Chondrocyte (in vitro differentiated cells): ENCODE results near the gene SH3PXD2A. TPM values are rescaled to one million over a fixed set of nuclear protein-coding genes. Genes with fewer than 3 reads are reported as not detected.

Source experiments
- DNase-seq: peaks from one replicate; pipeline ENCODE4 v3.0.0; 2021; ENCODE audit warnings: mixed read lengths, low spot score
- H3K27ac Mint-ChIP-seq: one replicate; pipeline ENCODE4 v1.8.0; 2021; ENCODE audit warnings: mild to moderate bottlenecking, moderate library complexity, mixed read lengths; ENCODE audit not compliant: unreplicated experiment
- H3K27me3 Mint-ChIP-seq: 2 replicates; pipeline ENCODE4 v1.8.0; 2021; ENCODE audit warnings: low read depth, mixed read lengths
- H3K36me3 Mint-ChIP-seq: 2 replicates; pipeline ENCODE4 v1.8.0; 2021; ENCODE audit warnings: low read depth, mixed read lengths
- H3K4me1 Mint-ChIP-seq: 2 replicates; pipeline ENCODE4 v1.8.0; 2021; ENCODE audit warnings: low read depth, mild to moderate bottlenecking, mixed read lengths
- H3K4me3 Mint-ChIP-seq: one replicate; pipeline ENCODE4 v1.8.0; 2021; ENCODE audit warnings: mild to moderate bottlenecking, moderate library complexity, mixed read lengths; ENCODE audit not compliant: unreplicated experiment
- H3K9me3 Mint-ChIP-seq: 2 replicates; pipeline ENCODE4 v1.8.0; 2021; ENCODE audit warnings: low read depth, mixed read lengths
- total RNA-seq: library from RNA; stranded (reverse); gene quantifications from 3 replicates; pipeline ENCODE4 v1.2.1, GENCODE V29; 2021
- TF ChIP-seq, protein P1 (sequence below): fragments of 200-600 bp; sonication (generic); IDR thresholded peaks from 2 replicates; pipeline ENCODE4 v1.5.0; 2021; ENCODE audit warnings: antibody characterized with exemption, mild to moderate bottlenecking, moderate library complexity

SH3PXD2A gene
- total RNA-seq, 1 donor from 2014 or later = 46.0 TPM

DNA sequence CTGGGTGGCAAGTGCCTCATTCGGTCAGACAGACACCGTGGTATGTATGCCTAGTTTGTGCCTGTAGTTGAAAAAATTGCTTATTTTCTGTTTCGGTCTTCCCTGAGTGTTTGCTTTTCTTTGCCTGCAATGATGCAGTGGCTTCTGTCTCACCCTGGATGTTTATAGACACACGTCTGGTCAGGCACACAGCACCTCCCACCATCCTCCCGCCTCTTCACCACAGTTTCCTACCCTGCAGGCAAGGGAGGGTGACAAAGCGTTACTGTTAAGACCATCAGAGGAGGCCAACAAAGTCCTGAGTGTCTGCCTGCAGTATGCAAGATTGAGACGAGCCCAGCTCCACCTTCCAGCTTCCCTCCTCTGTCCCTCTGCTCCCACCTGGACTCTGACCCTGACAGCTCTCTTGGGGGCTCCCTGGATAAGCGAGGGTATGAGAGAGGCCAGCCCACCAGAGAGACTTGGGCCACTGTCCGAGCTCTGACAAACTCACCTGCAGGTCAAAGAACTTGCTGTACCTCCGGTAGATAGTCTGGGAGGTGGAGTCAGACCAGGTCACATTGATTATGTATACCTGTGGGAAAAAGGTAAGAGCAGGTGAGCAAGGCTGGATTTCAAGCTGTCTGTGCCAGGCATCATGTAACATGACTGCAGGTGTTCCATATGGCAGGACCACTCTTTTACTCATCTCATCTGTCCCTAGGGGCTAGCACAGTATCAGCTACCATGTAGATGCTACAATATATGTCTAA, 54.4 kb downstream of the SH3PXD2A start:
- no peak for DNase-seq
- no peak overlapping the region for H3K27ac Mint-ChIP-seq
- peaks cover 15% of the 10 kb centered on the region for H3K4me1 Mint-ChIP-seq
- no peaks in the 10 kb centered on the region for H3K9me3 Mint-ChIP-seq
- TF ChIP-seq, protein P1, sequence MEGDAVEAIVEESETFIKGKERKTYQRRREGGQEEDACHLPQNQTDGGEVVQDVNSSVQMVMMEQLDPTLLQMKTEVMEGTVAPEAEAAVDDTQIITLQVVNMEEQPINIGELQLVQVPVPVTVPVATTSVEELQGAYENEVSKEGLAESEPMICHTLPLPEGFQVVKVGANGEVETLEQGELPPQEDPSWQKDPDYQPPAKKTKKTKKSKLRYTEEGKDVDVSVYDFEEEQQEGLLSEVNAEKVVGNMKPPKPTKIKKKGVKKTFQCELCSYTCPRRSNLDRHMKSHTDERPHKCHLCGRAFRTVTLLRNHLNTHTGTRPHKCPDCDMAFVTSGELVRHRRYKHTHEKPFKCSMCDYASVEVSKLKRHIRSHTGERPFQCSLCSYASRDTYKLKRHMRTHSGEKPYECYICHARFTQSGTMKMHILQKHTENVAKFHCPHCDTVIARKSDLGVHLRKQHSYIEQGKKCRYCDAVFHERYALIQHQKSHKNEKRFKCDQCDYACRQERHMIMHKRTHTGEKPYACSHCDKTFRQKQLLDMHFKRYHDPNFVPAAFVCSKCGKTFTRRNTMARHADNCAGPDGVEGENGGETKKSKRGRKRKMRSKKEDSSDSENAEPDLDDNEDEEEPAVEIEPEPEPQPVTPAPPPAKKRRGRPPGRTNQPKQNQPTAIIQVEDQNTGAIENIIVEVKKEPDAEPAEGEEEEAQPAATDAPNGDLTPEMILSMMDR = no peak
- no peak overlapping the region for H3K4me3 Mint-ChIP-seq
- H3K36me3 Mint-ChIP-seq = no peaks in the 10 kb centered on the region
- peaks cover 4% of the 10 kb centered on the region for H3K27me3 Mint-ChIP-seq

DNA sequence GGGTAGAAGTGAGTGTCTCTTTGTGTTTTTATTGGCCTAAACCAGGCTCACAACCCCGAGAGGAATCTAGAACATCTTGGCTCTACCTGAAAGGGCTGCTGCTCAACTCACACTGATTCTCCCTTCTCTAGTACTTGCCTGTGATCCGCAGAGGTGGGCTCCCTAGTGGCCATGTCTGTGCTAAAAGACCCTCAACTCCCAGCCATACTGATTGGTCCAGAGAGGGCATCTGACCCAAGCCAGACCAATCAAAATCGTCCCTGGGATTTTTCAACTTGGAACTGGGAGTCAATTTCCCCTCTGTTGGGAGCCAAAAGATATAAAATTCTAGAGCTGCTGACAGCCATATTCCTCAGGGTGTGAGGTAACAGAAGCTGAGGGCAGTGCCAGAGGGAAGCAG, 55.3 kb downstream of the SH3PXD2A start:
- Mint-ChIP-seq H3K4me1 (peaks cover 15% of the 10 kb centered on the region), H3K27ac (no peak overlapping the region), H3K9me3 (no peaks in the 10 kb centered on the region)

DNA sequence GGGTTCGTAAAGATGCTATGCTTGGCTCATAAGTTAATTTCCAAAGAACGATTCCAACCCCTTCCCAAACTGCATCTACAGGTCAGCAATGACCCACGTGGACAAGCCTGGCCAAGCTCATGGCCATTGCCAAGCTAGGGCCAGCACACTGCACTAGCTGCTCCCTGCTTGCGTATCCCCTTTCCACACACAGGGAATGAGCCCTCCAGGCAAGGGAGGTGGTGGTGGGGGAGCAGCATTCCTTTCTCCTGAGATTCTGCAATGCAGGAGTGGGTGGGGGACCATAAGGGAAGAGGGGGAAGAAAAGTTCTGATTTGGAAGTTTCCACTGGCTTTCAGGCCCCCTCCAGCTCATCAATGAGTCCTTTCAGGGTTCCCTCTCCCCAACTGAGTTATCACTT, 56.0 kb downstream of the SH3PXD2A start:
- Mint-ChIP-seq H3K9me3 (no peaks in the 10 kb centered on the region), H3K27me3 (peaks cover 4% of the 10 kb centered on the region), H3K27ac (no peak overlapping the region), H3K36me3 (no peaks in the 10 kb centered on the region), H3K4me1 (peaks cover 15% of the 10 kb centered on the region), H3K4me3 (no peak overlapping the region)
- TF ChIP-seq, protein P1 = no peak
- no peak for DNase-seq

More for the DNA sequence above, 55.3 kb downstream of the SH3PXD2A start:
- Mint-ChIP-seq H3K4me3 (no peak overlapping the region), H3K36me3 (no peaks in the 10 kb centered on the region), H3K27me3 (peaks cover 4% of the 10 kb centered on the region)
- TF ChIP-seq, protein P1 = no peak
- DNase-seq = no peak

DNA sequence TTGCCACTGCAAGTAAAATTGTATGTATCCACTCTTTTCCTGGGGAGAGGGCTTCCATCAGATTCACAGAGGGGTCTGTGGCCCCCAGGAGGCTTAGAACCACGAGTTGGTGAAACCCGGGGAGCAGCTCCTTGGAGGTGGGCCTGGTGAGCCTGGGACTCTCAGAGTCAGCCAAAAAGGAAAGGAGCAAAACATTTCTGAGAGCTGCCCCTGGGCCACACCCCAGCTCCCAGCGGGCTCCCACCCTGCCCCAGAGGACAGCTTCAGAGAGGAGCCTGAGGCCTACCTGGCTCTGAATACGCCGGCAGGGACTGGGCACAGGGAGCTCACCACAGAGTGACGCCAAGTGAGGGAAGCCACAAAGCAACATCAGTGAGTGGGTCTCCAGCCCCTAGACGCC, 56.9 kb downstream of the SH3PXD2A start:
- Mint-ChIP-seq H3K4me3 (no peak overlapping the region), H3K9me3 (no peaks in the 10 kb centered on the region), H3K27me3 (no peaks in the 10 kb centered on the region), H3K27ac (no peak overlapping the region), H3K36me3 (no peaks in the 10 kb centered on the region), H3K4me1 (peaks cover 15% of the 10 kb centered on the region)
- TF ChIP-seq, protein P1 = no peak
- DNase-seq = no peak

DNA sequence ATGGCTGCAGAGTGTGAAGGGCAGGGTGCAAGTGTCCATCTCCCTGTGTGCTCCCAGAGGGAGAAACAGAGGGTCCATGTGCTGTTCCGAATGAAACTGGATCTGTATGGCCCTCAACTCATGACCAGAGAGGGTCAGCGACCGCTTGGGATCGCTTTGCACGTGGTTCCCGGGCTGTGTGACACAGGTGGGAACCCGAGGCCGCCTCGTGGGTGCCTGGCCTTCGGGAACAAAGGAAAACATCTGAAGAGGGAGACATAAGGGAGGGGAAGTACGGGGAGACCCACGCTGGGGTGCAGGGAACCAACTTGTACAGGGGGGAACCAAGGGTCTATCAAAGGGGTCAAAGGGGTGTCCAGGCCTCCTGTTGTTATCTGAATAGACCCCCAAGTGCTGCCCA, 57.5 kb downstream of the SH3PXD2A start:
- no peak overlapping the region for H3K4me3 Mint-ChIP-seq
- peaks cover 15% of the 10 kb centered on the region for H3K4me1 Mint-ChIP-seq
- no peaks in the 10 kb centered on the region for H3K36me3 Mint-ChIP-seq
- no peaks in the 10 kb centered on the region for H3K27me3 Mint-ChIP-seq
- H3K9me3 Mint-ChIP-seq = no peaks in the 10 kb centered on the region
- H3K27ac Mint-ChIP-seq = no peak overlapping the region
- TF ChIP-seq, protein P1 = no peak
- DNase-seq = no peak
